RWPE2 (cell line): ENCODE results near the gene PRSS50.

ENCODE experiments used
- ATAC-seq: fragments of 200-7000 bp; cut with Tn5 transposase; 3 replicates; pipeline ENCODE4 v1.9.1; 2021; ENCODE audit warnings: low read depth
- DNase-seq: peaks from one replicate; pipeline ENCODE4 v3.0.0-alpha.2; 2020; ENCODE audit warnings: low spot score
- H3K27ac ChIP-seq: fragments of 450-650 bp; 2 replicates; pipeline ENCODE4 v1.5.1; 2017; ENCODE audit warnings: mild to moderate bottlenecking; ENCODE audit not compliant: poor library complexity, severe bottlenecking
- H3K27me3 ChIP-seq: fragments of 250-450 bp; sonication (Bioruptor Pico); 2 replicates; pipeline ENCODE4 v1.5.1; 2021; ENCODE audit warnings: mild to moderate bottlenecking, moderate library complexity; ENCODE audit not compliant: insufficient read depth, poor library complexity, severe bottlenecking
- H3K36me3 ChIP-seq: fragments of 250-450 bp; sonication (Bioruptor Pico); 2 replicates; pipeline ENCODE4 v1.5.1; 2020; ENCODE audit warnings: low read depth, mild to moderate bottlenecking, moderate library complexity
- H3K4me1 ChIP-seq: fragments of 250-450 bp; sonication (Bioruptor Pico); 2 replicates; pipeline ENCODE4 v1.5.1; 2021; ENCODE audit warnings: mild to moderate bottlenecking, moderate library complexity; ENCODE audit not compliant: insufficient read depth, poor library complexity, severe bottlenecking
- H3K4me3 ChIP-seq: fragments of 250-450 bp; sonication (Bioruptor Pico); 2 replicates; pipeline ENCODE4 v1.5.1; 2021; ENCODE audit warnings: mild to moderate bottlenecking, moderate library complexity; ENCODE audit not compliant: severe bottlenecking
- H3K9me3 ChIP-seq: fragments of 250-450 bp; sonication (Bioruptor Pico); 2 replicates; pipeline ENCODE4 v1.5.1; 2021; ENCODE audit warnings: mild to moderate bottlenecking, moderate library complexity; ENCODE audit not compliant: severe bottlenecking
- CTCF ChIP-seq: fragments of 450-650 bp; IDR thresholded peaks from one replicate; pipeline ENCODE4 v1.5.1; 2017; ENCODE audit warnings: mild to moderate bottlenecking, moderate library complexity; ENCODE audit not compliant: poor library complexity, severe bottlenecking

Gene PRSS50

GRCh38 chr3:46712191-46713049 lies 5.2 kb downstream of the PRSS50 start:
- Histone ChIP-seq H3K27ac (no peak overlapping the region), H3K4me1 (peaks cover 3% of the 10 kb centered on the region), H3K36me3 (no peaks in the 10 kb centered on the region), H3K4me3 (no peak overlapping the region), H3K27me3 (no peaks in the 10 kb centered on the region), H3K9me3 (no peaks in the 10 kb centered on the region)
- no peak for TF ChIP-seq CTCF
- DNase-seq: peak; percentile 34
- no peak for ATAC-seq

- TF ChIP-seq CTCF: no peak
- no peaks in the 10 kb centered on the region for H3K36me3 ChIP-seq
- no peak overlapping the region for H3K27ac ChIP-seq
- no peaks in the 10 kb centered on the region for H3K27me3 ChIP-seq
- ATAC-seq (no peak), DNase-seq (peak; percentile 9)
- no peaks in the 10 kb centered on the region for H3K9me3 ChIP-seq
- peaks cover 3% of the 10 kb centered on the region for H3K4me1 ChIP-seq
- no peak overlapping the region for H3K4me3 ChIP-seq
These were observed 5.9 kb downstream of the PRSS50 start for GRCh38 chr3:46711760-46712159.

- H3K9me3 ChIP-seq: no peaks in the 10 kb centered on the region
- peak; percentile 18 for DNase-seq
- no peaks in the 10 kb centered on the region for H3K27me3 ChIP-seq
- TF ChIP-seq CTCF: no peak
- H3K4me1 ChIP-seq: peaks cover 3% of the 10 kb centered on the region
- H3K4me3 ChIP-seq: no peak overlapping the region
- H3K36me3 ChIP-seq: no peaks in the 10 kb centered on the region
- no peak for ATAC-seq
- no peak overlapping the region for H3K27ac ChIP-seq
These were observed 6.4 kb downstream of the PRSS50 start for GRCh38 chr3:46711305-46711704.

GRCh38 chr3:46710671-46711295 lies 6.9 kb downstream of the PRSS50 start:
- Histone ChIP-seq H3K36me3 (no peaks in the 10 kb centered on the region), H3K4me1 (peaks cover 3% of the 10 kb centered on the region), H3K27ac (no peak overlapping the region), H3K9me3 (no peaks in the 10 kb centered on the region), H3K27me3 (no peaks in the 10 kb centered on the region), H3K4me3 (no peak overlapping the region)
- TF ChIP-seq CTCF: no peak
- DNase-seq: peak; percentile 19
- ATAC-seq: no peak

GRCh38 chr3:46710229-46710628 lies 7.4 kb downstream of the PRSS50 start:
- ATAC-seq (no peak), DNase-seq (no peak)
- H3K4me3 ChIP-seq: no peak overlapping the region
- no peak for TF ChIP-seq CTCF
- H3K4me1 ChIP-seq: peaks cover 3% of the 10 kb centered on the region
- no peak overlapping the region for H3K27ac ChIP-seq
- H3K27me3 ChIP-seq: no peaks in the 10 kb centered on the region
- no peaks in the 10 kb centered on the region for H3K36me3 ChIP-seq
- H3K9me3 ChIP-seq: no peaks in the 10 kb centered on the region
